ENCODE results near the gene NNMT. TPM values are rescaled to one million over a fixed set of nuclear protein-coding genes. Genes with fewer than 3 reads are reported as not detected.

The NNMT gene
- total and polyA plus RNA-seq, 9 of the 15 experiments (the other 6 are each of a cell fraction or from before 2014, with no cell fraction given): 6.1 to 15.0 (median 11.2) TPM

DNA sequence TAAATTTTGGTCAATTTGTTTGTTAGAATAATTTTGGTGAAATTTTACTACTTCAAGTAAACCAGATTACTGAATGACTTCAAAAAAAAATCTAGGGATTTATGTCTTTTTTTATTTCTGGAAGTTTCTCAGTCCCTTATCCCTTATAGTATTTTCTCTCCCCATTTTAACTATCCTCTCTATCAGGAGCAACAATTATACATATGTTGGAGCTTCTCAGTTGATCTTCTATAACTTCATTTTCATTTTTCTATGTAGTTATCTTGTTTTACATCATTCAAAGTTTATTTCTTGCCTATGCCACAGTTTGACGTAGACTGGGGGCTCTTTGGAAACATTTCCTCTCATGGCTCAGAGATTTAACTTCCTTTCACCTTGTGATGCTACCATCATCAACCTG is 34.2 kb downstream of the NNMT start:
- intact Hi-C loops (cut with micrococcal nuclease): no loop called here
- Histone ChIP-seq H3K9ac (ENCODE audit: insufficient read depth in 1 of 2, low read depth in 2 of 2, low read length in 2 of 2) (no peak overlapping the region), H3K4me1 (replicated peaks in 1 of 2; ENCODE audit: control insufficient read depth in 2 of 2, insufficient read depth in 2 of 2, low read length in 2 of 2) (no peaks in the 10 kb centered on the region), H3K4me3 (no peak overlapping the region), H3K36me3 (ENCODE audit: control insufficient read depth, insufficient read depth, low read length) (no peaks in the 10 kb centered on the region), H3K79me2 (ENCODE audit: control insufficient read depth, insufficient read depth, low read length) (no peaks in the 10 kb centered on the region), H3K9me3 (replicated peaks; ENCODE audit: control insufficient read depth, insufficient read depth, low read depth, low read length) (no peaks in the 10 kb centered on the region; the same call in 1 of the 2 replicates), H3K4me2 (ENCODE audit: insufficient read depth, low read length) (no peak overlapping the region), H3K27me3 (ENCODE audit: control insufficient read depth in 2 of 2, insufficient read depth in 2 of 2, low read length in 2 of 2) (no peaks in the 10 kb centered on the region), H3K9me1 (ENCODE audit: control insufficient read depth, insufficient read depth, low read length) (no peaks in the 10 kb centered on the region), H2AFZ (ENCODE audit: low read depth, low read length) (no peak overlapping the region), H3K27ac (ENCODE audit: extremely low read depth, low read depth, low read length) (no peak overlapping the region), H4K20me1 (replicated peaks; ENCODE audit: control insufficient read depth, insufficient read depth, low read length) (no peaks in the 10 kb centered on the region)
- in situ Hi-C loops (cut with MboI): no loop called here
- TF ChIP-seq TRIM28 (IDR thresholded peaks at IDR 0.05) (0 out of 2 replicates have a peak, but pooled peaks have one; percentile 33), YBX1 (IDR thresholded peaks at IDR 0.05) (no peak)
- FAIRE-seq: no peak
- POLR2A ChIA-PET: no interaction called here
- WGBS (ENCODE audit: insufficient coverage, low coverage, missing lambda C conversion rate): 6% methylated on average over 1 of the region's 1 CpG
- CTCF ChIA-PET (ENCODE audit: low intra/inter-chr PET ratio): no interaction called here
- BruUV-seq (replicated peaks): no TSS peak
- no peak for ATAC-seq
- DNase-seq (ENCODE audit: extremely low read depth in 1 of 4, low spot score in 3 of 4): no peak

DNA sequence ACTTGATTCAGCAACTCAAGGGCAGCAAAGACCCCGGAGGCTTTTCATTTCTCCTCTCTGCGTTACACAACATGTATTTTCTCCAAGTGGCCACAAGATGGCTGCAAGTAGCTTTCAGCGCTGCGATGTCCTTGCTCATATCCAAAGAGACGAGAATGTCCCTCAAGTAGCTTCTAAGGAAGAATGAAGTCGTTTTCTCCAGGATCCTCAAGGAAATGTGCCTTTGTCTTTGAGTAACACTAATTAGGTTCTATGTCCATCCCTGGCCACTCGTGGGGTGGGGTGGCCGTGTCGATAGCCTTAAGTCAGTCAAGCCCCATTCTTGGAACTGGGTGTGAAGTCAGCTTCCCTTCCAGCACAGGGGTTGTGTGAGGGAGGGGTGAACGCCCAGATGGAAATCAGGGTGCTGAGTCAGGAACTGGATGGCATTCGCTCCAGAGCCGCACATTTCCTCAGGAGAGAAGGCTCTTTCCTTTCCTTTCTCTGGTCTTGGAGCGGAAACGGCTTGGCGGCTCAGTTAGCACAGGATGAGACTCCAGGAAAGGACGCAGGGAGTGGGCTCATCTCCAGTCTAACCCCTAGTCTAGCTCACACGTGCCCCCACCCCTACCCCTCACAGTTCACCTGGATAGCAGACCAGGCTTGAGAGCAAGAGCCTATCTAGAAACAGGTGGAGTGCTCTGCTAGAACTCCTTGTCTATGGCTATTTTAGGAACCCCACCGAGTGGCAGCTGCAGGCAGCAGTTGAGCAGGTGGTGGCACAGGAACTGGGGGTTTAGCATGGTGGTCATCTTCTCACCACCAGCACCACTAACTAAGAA is 44.3 kb downstream of the NNMT start:
- peak; percentile 85 for FAIRE-seq
- intact Hi-C loops (cut with micrococcal nuclease) (loop anchor here (1.0 to 10.0 kb wide), 6 partner anchors 58 to 424 kb away; no protein-coding TSS in a partner anchor), in situ Hi-C loops (cut with MboI) (no loop called here)
- H3K9me1 ChIP-seq (ENCODE audit: control insufficient read depth, insufficient read depth, low read length): no peaks in the 10 kb centered on the region
- no peaks in the 10 kb centered on the region for H3K27me3 ChIP-seq (ENCODE audit: control insufficient read depth in 2 of 2, insufficient read depth in 2 of 2, low read length in 2 of 2)
- H3K9me3 ChIP-seq (replicated peaks; ENCODE audit: control insufficient read depth, insufficient read depth, low read depth, low read length): no peaks in the 10 kb centered on the region
- DNase-seq (ENCODE audit: extremely low read depth in 1 of 4, low spot score in 3 of 4): peak; percentile 54 to 78 (median 60)
- H3K79me2 ChIP-seq (ENCODE audit: control insufficient read depth, insufficient read depth, low read length): no peaks in the 10 kb centered on the region
- CTCF ChIA-PET (ENCODE audit: low intra/inter-chr PET ratio): interaction anchor here (0.6 to 1.2 kb wide), 2 partner anchors 422 to 433 kb away, joined by 3 to 7 read pairs; no protein-coding TSS in a partner anchor
- WGBS (ENCODE audit: insufficient coverage, low coverage, missing lambda C conversion rate): 11% methylated on average over 18 of the region's 18 CpGs
- H3K9ac ChIP-seq (ENCODE audit: insufficient read depth in 1 of 2, low read depth in 2 of 2, low read length in 2 of 2): peak overlapping the region; percentile 46 to 78; a peak in 3 of 4 replicates
- H2AFZ ChIP-seq (ENCODE audit: low read depth, low read length): peak overlapping the region; percentile 98
- peak overlapping the region; percentile 40; the same call in 1 of the 3 replicates for H3K27ac ChIP-seq (ENCODE audit: extremely low read depth, low read depth, low read length)
- no TSS peak for BruUV-seq (replicated peaks)
- POLR2A ChIA-PET: interaction anchor here (0.6 to 1.2 kb wide), 5 partner anchors 9 to 501 kb away, joined by 3 to 4 read pairs (median 3); no protein-coding TSS in a partner anchor
- H3K4me3 ChIP-seq: peak overlapping the region; percentile 27
- H3K4me1 ChIP-seq (replicated peaks in 1 of 2; ENCODE audit: control insufficient read depth in 2 of 2, insufficient read depth in 2 of 2, low read length in 2 of 2): peaks cover 6 to 11% of the 10 kb centered on the region in 2 experiments; a peak in 3 of 5 replicates
- no peaks in the 10 kb centered on the region for H3K36me3 ChIP-seq (ENCODE audit: control insufficient read depth, insufficient read depth, low read length)
- H4K20me1 ChIP-seq (replicated peaks; ENCODE audit: control insufficient read depth, insufficient read depth, low read length): no peaks in the 10 kb centered on the region
- peak overlapping the region; percentile 93 for H3K4me2 ChIP-seq (ENCODE audit: insufficient read depth, low read length)
- ATAC-seq: peak; percentile 91
- TF ChIP-seq, protein P1, sequence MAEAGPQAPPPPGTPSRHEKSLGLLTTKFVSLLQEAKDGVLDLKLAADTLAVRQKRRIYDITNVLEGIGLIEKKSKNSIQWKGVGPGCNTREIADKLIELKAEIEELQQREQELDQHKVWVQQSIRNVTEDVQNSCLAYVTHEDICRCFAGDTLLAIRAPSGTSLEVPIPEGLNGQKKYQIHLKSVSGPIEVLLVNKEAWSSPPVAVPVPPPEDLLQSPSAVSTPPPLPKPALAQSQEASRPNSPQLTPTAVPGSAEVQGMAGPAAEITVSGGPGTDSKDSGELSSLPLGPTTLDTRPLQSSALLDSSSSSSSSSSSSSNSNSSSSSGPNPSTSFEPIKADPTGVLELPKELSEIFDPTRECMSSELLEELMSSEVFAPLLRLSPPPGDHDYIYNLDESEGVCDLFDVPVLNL (CRISPR knock-in tag; IDR thresholded peaks at IDR 0.05; ENCODE audit: low read depth): no peak
- TF ChIP-seq, protein P2, sequence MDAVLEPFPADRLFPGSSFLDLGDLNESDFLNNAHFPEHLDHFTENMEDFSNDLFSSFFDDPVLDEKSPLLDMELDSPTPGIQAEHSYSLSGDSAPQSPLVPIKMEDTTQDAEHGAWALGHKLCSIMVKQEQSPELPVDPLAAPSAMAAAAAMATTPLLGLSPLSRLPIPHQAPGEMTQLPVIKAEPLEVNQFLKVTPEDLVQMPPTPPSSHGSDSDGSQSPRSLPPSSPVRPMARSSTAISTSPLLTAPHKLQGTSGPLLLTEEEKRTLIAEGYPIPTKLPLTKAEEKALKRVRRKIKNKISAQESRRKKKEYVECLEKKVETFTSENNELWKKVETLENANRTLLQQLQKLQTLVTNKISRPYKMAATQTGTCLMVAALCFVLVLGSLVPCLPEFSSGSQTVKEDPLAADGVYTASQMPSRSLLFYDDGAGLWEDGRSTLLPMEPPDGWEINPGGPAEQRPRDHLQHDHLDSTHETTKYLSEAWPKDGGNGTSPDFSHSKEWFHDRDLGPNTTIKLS (IDR thresholded peaks at IDR 0.05; ENCODE audit: borderline replicate concordance, low read depth): peak; percentile 32; the same call in 1 of the 2 replicates
- TF ChIP-seq JUND (IDR thresholded peaks at IDR 0.05; ENCODE audit: borderline replicate concordance, low read depth, low read length): 0 out of 2 replicates have a peak, but pooled peaks have one; percentile 60
- peak; percentile 68; the same call in 2 of the 3 replicates for TF ChIP-seq JUND (tag; IDR thresholded peaks at IDR 0.05; ENCODE audit: borderline replicate concordance, low read depth, low read length)
- TF ChIP-seq MTA3 (IDR thresholded peaks at IDR 0.05; ENCODE audit: borderline replicate concordance): peak; percentile 53; the same call in 1 of the 2 replicates
- 0 out of 4 replicates have a peak, but pooled peaks of 1 of the 2 experiments have one; percentile 24 for TF ChIP-seq KDM4B (IDR thresholded peaks at IDR 0.05; ENCODE audit: borderline replicate concordance in 2 of 2, low read depth in 1 of 2)
- TF ChIP-seq NFE2 (IDR thresholded peaks at IDR 0.05; ENCODE audit: low read depth): peak; percentile 64; the same call in 1 of the 2 replicates

Measured in K562 (cell line).